HG02571 (cell line): ENCODE results near the gene HIRA.

Experiments used
- ATAC-seq: cut with Tn5 transposase; IDR thresholded peaks from one replicate; pipeline ENCODE4 v1.9.1; 2021; ENCODE audit warnings: mild to moderate bottlenecking, moderate library complexity; ENCODE audit not compliant: unreplicated experiment

The HIRA gene

DNA sequence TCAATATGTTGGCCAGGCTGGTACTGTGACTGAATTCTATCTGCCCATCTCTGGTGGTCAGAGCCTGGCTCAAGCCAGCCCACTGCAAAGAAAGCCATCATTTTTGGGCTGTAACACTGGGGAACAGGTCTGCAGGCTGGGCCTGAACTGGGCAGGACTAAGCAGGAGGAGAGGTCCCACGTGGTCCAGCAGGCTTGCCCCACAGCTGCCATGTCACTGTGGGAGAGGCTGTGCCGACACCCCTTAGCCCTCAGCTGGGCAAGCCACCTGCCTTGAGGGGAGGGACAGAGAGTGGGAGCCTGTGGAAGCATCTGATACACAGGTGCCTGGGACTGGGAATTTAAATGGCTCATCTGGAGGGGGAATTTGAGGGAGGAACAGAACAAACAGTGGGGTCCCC is 73.3 kb downstream of the HIRA start:
- no peak for ATAC-seq

DNA sequence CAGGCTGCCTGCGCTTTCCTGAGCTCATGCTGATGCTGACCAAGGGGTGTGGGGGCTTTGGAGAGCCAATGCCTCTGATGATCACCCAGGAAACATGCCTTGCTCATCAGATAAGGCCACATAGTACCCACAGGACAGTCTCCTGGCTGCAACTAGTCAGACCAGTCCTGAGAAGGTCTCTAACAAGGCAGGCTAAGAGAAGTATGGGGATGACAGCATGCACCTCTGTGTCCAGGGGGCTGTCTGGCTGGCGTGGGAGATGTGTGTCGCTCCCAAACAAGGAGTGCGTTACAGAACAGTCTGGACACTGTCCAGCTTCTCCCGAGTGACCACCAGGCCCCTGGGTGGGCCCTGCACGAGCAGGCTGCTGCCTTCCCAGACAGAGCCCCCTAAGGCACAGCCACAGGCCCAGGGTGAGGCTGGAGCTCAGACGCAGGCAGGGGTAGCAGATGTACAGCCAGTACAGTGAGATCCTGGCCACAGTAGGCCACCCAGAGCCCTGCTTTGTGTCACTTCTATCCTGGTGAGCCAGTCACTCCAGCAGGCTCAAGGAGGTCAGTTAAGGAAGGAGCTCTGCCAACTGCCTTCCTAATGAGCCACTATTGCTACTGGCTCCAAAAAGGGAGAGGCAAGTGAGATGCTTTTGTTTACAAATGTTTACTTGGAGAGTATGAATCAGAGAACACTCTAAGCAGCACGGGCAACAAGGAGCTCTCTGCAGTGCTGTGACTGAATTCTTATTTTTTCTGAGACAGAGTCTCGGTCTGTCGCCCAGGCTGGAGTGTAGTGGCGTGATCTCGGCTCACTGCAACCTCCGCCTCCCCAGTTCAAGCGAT is 74.0 kb downstream of the HIRA start:
- no peak for ATAC-seq

DNA sequence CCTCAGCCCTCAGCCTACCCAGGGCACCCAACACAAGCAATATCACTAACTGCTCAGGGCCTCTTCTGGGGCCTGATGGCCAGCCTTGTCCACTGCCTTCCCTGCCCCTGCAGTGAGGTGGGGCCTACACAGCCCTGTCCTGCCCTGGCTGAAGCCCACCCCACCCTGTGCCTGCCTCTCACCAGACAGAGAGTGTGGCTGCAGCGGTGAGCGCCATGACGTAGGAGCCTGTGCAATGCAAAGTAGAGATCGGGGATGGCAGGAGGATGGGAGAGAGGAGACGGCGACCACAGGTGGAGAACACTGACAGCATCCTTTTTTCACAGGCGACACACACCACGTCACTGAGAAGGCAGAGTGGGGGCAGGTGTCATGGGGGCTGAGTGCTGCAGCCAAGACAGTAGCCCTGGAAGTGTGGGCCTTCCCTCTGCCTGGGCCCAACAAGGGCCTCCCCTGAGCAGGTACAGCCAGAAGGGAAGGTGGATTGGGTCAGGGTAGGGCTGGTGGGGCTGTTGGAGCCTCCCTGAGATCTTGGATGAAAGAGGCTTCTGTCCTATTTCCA is 74.7 kb downstream of the HIRA start:
- no peak for ATAC-seq

DNA sequence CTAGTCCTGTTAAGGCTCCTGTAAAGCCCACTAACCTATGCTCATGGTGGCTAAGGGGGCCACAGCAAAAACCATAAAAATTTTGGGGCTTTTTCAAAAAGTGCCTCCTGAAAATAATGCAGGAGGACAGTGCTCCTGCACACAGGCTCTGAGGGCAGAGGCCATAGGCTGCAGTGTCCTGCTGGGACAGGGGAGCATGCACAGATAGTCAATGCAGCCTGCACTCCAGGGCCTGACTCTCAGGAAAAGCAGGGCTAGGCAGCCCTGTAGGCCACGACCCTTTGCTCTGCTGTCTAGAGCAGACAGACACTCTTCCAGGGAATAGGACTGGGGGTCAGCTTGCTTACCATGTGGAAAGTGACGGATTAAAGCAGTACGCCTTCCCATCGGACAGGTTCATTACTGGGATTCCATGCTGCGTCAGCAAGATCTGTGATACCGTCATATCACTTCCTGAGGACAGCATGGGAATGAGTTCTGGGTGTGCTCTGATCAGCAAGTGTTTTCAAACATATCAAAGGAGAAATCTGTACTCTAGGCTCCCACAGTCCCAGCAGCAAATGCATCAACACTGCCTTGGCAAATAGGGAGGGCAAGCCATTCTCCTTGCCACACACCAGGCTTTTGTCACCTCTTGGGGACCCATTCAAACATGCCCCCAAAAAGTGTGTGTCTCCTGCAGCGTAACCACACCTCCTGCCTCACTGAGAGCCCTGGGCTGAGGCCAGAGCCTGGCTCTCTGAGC is 75.9 kb downstream of the HIRA start:
- no peak for ATAC-seq

DNA sequence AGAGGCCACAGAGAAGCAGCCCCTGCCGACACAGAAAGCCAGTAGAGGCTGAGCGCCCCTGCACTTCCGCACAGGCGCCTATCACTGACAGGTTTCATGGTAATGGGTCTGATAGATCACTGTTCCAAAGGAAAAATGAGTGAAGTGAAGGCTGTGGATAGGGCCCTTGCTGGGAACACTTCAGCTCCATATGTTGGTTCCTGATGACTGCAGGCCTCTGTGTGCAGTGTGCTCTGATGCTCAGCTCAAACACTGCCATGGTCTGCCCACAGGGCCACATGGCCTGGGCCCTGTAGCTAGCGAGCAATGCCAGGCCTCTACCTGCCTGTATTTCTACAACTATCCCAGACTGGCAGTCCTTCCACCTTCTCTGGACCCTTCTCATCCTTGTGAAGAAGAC is 77.3 kb downstream of the HIRA start:
- ATAC-seq, result no peak

DNA sequence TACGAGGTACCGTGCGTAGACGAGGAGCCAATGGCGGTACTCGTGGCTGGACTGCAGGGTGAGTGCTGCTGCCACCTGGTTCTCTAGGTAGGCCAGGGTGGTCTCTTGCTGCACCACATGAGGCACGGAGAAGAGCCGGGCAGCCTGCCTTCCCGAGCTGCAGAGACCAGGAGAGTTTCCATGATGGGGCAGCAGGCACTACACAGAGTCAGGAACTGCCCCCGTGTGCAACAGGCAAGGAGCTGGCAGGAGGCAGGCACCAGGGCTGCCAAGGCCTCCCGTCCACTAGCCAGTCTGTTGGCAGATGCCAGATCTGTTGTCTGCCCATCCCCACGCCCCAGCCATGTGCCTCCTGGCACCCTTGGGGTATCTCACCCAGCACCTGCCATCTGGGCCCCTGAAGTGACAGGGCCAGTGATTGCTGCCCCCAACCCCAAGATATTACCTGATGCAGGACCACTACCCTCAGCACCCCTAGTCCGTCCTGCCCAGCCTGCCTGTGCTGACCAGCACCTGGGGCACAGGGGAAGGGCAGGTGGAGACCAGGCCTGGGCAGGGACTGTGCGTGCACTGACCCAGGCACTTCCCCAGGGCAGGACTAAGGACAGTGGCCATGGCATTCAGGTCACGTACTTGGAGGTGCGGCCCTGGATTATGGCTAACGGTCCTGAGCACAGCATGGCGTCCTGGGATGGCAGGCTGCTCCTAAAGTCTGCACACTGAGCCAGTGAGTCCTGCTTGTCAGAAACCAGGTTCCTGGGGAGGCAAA is 78.0 kb downstream of the HIRA start:
- ATAC-seq, result no peak

DNA sequence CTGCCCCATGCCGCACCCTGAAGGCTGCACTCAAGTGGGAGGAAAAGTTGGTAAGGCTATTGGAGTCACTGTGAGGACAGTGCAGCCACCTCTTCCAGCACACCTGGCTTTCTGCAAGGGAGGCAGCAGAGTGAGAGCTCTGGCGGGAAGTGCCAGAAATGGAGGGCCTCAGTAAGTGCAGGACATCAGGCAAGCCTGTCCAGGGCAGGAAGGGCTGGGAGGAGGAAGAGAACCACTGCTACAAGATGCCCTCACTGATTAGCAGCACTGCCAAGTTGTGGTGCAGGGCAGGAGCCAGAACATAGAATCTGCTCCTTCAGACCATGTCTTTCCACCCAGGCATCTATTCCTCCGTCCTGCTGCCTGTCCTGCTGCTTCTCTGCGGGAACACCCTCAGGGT is 78.8 kb downstream of the HIRA start:
- no peak for ATAC-seq

DNA sequence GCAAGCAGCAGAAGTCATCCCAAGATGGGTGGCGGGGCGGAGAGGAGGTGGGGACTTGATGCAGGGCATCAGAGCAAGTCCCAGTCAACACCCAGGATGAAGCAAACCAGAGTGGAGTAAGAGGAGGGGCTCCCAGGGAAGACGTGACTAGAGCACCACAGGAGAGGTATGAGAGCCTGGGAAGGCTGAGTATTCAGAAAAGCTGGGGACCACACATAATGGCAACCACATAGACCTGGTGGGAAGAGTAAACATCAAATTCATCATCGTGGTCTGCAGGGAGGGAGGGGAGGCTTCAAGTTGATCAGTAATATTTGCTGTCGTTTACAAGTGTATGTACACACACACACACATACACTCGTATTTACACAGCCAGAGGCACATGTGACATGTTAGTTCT is 79.3 kb downstream of the HIRA start:
- no peak for ATAC-seq

DNA sequence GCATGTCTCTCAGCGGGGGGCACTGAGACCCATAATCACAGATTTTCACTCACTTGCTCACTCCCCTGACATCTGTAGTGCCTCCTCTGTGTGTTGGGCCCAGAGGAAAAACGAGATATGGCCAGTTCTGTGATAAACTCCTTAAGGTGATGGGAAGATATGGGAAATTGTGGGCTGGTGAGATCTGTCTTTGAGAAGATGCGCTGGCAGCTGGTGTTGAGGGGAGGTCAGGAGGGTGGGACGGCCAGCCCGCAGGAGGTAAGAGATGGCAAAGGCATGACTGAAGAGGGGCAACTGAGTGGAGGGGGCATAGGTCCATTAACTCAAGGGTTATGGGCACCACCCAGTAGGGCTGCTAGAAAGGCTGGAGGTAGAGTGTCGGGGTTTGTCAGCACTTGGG is 79.9 kb downstream of the HIRA start:
- no peak for ATAC-seq

DNA sequence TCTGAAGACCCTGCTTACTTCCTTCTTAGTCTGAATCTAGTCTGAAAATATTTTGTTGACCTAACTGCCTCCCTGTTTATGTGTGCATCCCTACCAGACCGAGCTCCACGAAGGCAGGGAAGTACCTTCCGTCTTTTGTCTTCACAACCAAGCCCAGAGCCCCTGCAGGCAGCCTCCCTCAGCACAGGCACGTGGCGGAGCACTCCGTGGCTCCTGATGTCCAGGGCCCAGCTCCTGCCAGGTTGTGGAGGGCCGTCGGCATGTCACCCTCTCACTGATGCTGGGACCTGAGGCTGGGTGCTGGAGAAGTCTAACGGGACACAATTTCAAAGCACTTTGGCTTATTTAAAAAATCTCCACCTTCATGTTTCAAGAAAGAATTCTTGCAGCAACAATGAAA is 80.6 kb downstream of the HIRA start:
- no peak for ATAC-seq

DNA sequence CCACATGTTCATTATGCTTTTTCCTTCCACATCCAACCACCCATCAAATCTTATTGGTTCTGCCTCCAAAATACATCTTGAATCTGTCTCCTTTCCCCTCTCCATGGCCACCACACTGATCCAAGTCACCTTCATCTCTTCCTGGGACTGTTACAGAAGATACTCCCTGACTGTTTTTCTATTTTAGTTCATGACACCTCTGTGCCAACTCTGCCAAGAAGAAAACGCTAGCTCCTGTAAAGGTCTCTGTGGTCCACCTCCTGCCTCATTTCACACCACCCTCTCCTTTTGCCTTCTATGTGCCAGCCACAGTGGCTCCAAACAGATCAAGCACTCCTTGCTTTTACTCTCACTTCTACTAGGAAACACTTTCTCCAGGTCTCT is 81.1 kb downstream of the HIRA start:
- no peak for ATAC-seq

DNA sequence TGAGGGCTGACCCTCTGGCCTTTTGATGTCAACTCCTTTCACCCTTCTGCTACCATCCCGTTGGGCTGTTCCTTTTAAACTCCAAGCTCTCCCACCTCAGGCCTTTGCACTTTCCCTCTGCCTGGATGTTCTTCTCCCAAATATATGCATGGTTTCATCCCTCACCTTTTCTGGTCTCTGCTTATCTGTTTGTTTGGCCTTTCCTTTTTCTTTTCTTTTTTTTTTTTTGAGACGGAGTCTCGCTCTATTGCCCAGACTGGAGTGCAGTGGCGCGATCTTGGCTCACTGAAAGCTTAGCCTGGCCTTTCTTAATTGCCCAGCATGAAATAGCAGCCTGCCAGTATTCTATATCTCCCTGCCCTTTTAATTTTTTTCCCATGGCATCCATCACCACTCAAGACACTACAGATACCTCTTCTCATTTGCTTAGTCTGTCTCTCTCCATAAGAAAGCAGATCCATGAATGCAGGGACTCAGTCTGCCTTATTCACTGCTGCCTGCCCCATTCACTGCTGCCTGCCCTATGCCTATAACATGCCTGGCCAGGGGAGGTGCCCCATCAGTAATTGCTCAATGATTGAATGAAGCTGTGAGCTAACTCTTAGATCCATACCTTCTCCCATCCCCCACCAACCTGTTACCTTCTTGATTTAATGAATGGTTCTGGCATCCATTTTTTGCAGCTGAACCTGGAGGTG is 81.6 kb downstream of the HIRA start:
- no peak for ATAC-seq

DNA sequence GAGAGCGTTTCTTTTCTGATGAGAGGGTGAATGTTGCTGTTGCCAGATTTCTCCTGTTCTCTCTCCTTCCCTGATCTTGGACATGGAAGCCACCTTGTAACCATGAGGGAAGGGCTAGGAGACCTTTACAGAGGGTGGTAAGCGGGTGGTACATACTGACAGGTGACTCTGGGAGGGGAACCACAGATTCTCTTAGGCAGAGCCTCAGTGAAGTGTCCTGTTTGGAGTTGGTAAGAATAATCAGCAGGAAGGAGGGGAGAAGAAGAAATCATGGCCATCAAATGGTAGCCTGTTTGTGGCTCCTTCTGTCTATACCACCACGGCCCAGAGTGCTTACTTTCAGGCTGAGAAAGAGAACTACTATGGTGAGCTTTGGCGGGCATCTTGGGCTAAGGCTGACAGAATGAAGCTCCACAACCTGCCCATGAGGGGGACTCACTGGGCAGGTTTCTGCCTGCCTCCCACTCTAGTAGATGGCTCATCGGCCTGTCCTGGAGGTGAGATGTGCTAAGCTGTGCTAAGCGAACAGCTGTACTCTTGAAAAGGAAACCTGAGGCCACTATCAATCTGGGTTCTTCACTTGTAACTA is 84.8 kb downstream of the HIRA start:
- ATAC-seq, result no peak

DNA sequence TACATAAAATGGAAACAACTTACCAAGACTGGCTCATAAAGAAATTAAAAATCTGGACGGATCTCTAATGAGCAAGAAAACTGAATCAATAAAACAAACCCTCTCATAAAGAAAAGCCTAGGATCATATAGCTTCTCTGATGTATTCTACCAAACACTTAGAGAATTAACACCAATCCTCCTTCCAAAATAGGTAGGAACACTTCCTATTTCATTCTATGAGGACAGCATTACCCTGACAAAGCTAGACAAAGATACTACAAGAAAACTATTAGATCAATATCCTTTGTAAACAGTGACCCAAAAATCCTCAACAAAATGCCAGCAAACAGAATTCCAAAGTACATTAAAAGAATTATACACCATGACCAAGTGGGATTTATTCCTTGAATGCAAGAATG is 87.1 kb downstream of the HIRA start:
- ATAC-seq, result no peak

DNA sequence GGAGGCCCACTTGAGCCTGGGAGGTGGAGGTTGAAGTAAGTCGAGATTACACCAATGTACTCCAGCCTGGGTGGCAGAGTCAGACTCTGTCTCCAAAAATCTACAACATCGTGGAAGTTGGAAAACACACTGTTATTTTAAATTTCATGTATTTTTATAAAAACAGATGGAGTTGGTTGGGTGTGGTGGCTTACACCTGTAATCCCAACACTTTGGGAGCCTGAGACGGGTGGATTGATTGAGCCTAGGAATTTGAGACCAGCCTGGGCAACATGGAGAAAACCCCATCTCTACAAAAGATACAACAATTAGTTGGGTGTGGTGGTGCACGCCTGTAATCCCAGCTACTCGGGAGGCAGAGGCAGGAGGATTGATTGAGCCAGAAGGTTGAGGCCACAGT is 88.1 kb downstream of the HIRA start:
- ATAC-seq, result no peak

DNA sequence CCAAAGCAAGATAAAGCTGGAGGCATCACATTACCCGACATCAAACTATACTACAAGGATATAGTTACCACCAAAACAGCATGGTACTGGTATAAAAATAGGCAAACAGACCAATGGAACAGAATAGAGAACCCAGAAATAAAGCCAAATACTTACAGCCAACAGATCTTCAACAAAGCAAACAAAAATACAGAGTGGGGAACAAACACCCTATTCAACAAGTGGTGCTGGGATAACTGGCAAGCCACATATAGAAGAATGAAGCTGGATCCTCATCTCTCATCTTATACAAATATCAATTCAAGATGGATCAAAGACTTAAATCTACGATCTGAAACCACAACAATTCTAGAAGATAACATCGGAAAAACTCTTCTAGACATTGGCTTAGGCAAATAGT is 90.0 kb downstream of the HIRA start:
- no peak for ATAC-seq

DNA sequence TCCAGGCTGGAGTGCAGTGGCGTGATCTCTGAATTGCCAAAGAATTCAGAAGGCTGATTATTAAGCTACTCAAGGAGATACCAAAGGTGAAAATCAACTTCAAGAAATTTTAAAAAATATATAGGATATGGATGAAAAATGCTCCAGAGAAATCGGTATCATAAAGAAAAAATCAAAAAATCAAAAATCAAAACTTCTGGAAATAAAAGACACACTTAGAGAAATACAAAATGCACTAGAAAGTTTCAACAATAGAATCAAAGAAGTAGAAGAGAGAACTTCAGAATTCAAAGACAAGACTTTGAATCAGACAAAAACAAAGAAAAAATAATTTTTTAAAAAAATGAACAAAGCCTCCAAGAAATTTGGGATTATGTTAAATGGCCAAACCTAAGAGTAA is 94.4 kb downstream of the HIRA start:
- no peak for ATAC-seq

DNA sequence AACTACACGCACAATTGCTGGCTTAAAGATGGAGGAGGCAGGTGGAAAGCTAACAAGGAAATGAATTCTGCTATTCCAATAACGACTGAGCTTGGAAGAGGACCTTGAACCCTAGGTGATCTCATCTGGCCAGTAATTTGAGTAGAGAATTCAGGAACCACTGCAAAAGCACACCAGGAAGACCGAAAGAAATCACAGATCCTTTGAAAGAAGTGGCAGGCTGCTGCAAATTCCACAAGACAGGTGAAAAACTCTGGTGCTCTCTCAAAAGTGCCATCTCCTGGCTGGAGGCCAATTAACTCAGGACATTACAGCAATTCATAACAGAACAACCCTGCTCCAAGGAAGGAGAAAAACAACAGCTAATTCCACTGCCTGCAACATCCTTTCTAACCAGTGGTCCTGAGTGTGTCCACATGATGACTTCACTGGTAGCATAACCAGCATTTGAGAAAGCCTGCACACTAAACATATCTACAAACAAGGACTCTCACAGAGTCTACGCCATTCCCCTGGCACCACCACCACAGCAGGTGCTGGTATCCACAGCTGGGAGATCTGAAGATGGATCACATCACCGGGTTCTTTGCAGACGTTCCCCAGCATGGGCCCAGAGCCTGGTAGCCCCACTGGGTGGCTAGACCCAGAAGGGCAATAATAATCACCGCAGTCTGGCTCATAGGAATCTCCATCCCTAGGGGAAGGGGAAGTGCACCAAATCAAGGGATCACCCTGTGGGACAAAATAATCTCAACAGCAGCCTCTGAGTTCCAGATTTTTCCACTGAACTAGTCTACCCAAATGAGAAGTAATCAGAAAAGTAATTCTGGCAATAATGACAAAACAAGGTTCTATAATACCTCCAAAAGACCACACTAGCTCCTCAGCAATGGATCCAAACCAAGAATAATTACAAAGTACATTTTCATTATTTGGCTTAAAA is 95.1 kb downstream of the HIRA start:
- ATAC-seq, result no peak

DNA sequence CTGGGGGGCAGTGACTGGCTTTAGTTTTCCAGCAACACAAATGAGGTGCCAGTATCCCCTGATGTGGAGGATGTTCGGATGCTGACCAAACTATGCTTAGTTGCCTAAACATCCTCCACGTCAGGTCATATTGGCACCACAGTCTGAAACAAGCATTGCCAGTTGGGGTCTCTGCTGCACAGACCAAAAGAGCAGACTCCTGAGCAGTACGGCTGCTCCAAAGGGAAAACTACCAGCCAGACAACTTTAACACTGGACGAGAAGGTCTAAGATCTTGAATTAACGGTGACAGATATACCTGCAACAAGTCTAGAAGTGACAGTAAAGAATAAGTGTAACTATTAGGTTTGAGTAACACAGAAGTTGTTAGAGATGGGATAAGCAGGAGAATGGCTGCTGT is 99.6 kb downstream of the HIRA start:
- ATAC-seq, result no peak
